ENCODE measurements around the gene MYL11. TPM values are rescaled to one million over a fixed set of nuclear protein-coding genes. Genes with fewer than 3 reads are reported as not detected.
"Not testable (repeated sequence)": the region's sequence is repeated elsewhere in the genome, so short reads cannot be mapped to it uniquely, and the experiment has no call there.

The MYL11 gene
- polyA plus RNA-seq, 10 donors = 4,606 to 8,402 (median 7,909) TPM

DNA sequence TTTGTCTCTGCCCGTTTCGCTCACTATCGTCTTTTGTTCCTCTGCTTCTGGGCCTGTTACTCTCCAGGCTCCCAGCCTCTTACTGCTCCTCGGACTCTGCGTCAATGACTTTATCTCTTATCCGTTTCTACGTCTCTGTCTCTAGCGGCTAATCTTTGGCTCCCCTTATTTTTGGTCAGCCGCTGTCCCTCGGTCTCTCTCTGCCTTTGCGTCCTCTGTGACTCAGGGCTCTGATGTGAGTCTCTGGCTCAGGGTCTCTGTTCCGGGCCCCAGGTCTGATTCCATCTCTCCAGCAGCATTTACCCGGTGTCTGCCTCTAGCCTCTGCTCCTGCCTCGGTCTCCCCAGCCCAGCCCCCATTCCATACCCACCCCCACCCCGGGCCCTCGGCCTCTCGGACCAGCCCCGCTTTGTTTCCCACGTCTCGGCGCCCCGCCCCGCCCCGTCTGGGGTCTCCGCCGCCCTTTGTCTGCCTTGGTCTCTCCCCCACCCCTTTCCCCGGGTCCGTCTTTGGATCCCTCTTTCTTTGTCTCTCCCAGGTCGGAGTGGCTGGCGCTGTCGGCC, 20.1 kb downstream of the MYL11 start:
- peak in 1 of 3 donors; percentile 78 for DNase-seq

DNA sequence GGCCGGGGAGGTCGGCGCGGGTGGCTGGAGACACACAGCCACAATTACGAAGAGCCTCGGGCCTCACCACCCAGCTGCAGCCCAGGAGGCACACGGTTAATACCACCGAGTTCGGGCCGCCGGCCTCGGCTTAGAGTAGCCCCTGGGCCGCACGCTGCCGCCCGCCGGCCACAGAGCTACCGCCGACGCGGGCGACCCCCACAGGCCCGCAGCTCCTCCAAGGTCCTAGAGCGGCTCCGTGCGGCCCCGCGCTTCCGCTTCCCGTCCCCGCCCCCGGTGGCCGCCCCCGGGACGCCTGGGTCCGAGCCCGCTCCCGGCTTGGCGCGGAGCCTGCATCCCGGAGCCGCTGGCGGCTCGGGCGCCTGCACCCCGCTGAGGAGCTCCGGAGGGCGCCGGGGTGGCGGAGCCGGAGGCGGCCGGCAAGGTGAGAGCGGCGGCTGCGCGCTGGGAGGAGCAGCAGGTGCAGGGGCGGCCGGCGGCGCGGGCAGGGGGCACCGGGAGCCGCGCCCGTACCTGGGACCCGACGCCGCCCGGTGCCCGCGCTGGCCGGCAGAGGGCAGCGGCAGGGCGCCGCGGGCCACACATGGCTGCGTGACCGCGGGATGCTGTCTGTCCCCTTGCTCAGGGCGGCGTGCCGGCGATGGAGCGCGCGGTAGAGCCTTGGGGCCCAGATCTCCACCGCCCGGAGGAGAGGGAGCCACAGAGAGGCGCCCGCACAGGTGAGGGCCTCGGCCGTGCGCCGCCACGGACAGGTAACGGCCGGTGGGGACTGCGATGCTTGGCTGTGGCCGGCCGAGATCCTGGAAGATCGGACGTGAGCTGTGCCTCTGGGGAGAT, 20.8 kb downstream of the MYL11 start, which contains the start of gene ZNF48:
Gene ZNF48, plus strand, starts transcription at position 266 of the 837 bp plus-strand sequence. Its CDS starts 375 bp downstream, at position 641.
- DNase-seq = peak; percentile 89 to 97 (median 93)

DNA sequence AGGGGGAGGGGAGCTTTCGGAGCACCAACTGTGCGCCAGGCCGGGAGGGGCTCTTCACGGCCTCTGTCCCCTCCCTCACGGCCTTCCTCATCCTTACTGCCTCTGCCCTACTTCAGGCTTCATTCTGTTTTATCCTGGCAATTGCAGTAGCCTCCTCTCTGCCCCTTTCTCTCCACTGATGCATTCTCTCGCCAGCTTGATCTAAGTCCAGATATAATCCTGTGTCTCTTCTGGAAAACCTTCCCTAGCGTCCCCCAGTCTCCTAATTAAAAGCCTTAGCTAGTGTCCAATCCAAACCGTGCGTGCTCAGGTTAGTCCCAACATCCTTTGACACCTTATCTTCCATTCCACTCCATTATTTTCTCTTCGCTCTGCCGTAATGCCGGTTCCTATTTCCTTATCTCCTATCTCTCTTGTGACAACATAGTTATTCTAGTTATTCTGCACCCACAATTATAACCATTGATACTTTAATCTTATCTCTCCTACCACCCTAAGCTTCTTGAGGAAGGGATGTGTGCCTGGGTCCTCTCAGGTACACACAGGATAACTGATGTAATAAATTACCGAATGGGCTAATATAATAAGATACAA, 21.5 kb downstream of the MYL11 start:
- DNase-seq = no peak

DNA sequence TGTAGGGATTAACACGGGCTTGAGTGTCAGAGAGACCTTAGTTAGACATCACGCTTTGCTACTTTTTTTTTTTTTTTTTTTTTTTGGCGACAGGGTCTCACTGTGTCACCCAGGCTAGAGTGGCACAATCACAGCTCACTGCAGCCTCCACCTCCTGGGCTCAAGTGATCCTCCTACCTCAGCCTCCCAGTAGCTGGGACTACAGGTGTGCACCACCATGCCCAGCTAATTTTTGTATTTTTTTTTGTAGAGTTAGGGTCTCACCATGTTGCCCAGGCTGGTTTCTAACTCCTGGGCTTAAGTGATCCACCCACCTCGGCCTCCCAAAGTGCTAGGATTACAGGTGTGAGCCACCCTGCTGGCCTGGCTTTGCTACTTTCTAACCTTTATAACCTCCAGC, 22.0 kb downstream of the MYL11 start:
- DNase-seq = not testable (repeated sequence)

DNA sequence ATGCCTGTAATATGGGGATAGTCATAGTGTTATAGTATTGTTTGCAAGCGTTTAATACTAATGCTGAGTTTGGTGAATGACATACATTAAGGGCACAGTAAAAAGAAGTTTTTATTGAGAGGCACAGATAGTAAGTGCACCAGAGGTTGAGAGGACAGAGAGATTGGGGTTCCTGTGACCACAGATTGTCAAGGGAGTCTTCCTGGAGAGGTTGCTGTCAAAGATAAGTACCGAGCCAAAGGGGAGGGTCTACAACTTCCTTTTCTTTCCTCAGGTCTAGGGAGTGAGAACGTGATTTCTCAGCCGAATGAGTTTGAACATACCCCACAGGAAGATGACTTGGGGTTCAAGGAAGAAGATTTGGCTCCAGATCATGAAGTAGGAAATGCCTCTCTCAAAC, 22.5 kb downstream of the MYL11 start:
- DNase-seq = no peak

- DNase-seq = no peak
Observed at GRCh38 chr16:30397776-30398660, 23.4 kb downstream of the MYL11 start.

DNA sequence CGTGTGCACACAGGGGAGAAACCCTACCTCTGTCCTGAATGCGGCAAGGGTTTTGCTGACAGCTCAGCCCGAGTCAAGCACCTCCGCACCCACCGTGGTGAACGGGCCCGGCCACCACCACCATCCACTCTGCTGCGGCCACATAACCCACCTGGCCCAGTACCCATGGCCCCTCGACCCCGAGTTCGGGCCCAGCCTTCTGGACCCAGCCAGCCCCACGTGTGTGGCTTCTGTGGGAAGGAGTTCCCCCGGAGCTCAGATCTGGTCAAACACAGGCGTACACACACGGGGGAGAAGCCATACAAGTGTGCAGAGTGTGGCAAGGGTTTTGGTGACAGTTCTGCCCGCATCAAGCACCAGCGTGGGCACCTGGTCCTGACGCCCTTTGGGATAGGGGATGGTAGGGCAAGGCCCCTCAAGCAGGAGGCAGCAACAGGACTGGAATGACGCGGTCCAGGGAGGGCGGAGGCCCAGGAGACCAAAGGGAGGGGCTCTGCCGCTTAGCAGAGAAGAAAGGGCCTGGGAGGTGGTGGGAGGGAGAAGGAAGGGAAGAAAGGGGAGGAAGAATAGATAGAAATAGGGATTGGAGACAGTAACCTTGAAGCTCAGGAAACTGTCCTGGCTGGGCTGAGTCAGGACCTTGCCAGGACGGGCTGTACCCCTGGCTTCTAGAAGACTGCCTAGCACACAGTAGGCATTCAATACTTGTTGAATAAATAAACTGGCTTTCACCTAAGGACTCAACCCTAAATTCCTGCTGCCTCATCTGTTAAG, 24.2 kb downstream of the MYL11 start:
- no peak for DNase-seq

DNA sequence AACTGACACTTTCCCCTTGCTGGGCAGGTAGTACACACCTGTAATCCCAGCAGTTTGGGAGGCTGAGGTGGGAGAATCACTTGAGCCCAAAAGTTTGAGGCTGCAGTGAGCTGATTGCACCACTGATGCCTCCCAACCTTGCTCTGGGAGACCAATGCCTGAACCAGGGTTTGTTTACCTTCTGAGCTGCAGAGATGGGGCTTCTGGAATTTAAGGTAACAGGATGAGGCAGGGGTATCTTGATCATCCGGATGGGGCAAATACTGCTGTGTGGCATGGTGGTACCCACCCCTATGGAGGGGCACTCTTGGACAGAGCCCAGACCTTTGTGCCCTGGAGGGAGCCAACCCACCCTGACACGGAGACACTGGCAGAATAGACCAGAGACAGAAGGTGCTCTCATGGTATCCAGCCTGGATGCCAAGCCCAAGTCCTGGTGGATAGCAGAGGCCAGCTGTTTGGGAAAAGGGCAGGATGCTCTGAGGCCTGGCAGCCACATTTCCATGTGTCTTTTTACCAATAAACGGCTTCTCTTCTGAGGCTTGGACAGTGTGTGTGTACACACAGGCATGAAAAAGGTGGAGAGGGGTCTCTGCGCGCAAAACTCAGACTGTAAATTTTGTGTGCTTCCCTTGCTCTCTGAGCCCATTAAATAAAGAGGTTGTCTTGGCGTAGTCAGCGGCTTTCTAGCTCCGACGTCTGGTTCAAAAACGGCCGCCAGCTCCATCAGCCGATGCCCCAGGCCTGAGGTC, 25.0 kb downstream of the MYL11 start:
- no peak for DNase-seq

DNA sequence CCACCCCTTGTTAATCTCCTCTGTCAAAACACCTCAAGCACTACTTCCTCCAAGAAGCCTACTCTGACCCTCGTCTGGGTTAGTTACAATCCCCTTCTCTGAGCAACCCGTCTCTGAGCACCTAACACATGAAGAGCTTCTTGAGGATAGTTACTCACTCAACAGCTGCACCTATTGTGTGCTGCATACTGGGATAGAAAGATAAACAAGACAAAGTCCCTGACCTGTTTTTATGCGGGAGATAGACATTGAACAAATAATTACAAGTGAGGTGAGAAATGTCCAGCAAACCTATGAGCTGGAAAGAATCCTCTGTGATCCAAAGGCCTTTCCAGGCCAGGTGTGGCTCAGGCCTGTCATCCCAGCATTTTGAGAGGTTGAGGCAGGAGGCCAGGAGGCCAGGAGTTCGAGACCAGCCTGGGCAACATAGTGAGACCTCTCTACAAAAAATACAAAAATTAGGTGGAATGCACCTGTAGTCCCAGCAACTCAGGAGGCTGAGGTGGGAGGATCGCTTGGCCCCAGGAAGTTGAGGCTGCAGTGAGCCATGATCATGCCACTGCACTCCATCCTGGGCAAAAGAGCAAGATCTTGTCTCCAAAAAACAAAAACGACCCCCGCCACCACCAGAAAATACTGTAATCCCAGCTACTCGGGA, 27.3 kb downstream of the MYL11 start:
- DNase-seq = no peak

- DNase-seq = no peak
Observed at GRCh38 chr16:30406795-30407101, 32.1 kb downstream of the MYL11 start.

GRCh38 chr16:30407102-30407803, 32.7 kb downstream of the MYL11 start, which contains the start of gene ZNF771:
ZNF771 (plus strand) TSS chr16:30407606; CDS start chr16:30408054, 448 bp downstream.
- peak; percentile 87 to 98 (median 94) for DNase-seq

GRCh38 chr16:30407804-30408534, 33.4 kb downstream of the MYL11 start:
- DNase-seq = peak in 1 of 3 donors; percentile 44

DNA sequence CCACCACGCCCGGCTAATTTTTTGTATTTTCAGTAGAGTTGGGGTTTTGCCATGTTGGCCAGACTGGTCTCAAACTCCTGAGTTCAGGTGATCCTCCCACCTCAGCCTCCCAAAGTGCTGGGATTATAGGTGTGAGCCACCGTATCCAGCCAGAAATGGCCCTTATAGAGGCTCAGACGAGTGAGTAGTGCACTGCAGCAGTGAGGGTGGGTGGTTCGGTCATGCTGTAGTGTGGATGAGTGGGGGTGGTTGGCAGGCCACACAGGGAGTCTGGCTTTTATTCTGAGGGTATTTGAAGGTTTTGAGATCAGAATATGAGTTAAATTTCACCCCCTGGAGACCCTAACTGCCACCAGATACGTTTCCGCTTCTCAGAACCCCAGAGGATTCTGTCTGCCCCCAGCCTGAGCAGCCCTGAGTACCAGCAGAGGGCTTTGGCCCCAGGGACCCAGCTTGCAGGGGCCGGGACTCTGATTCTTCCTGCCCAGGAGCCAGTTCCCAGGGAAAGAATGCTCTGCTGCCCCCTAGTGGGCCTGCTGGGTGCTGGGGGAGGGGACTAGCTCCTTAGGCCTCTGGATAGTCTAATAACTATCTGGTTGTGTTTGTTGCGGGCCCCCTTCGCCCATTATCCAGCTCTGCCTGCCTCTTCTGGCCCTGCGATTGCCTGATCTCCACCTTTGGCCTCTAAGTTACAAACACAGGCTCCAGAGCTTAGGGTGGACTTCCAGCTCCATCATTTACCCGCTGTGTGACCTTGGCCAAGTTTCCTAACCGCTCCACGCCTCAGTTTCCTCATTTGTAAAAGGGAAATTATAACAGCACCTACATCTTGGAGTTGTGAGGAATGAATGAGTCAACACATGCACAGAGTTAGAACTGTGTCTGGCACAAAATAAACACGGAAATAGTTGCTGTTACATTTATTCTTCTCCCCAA, 34.8 kb downstream of the MYL11 start:
- peak; percentile 84 to 94 (median 91) for DNase-seq

GRCh38 chr16:30413112-30413806, 38.7 kb downstream of the MYL11 start:
- DNase-seq = no peak

DNA sequence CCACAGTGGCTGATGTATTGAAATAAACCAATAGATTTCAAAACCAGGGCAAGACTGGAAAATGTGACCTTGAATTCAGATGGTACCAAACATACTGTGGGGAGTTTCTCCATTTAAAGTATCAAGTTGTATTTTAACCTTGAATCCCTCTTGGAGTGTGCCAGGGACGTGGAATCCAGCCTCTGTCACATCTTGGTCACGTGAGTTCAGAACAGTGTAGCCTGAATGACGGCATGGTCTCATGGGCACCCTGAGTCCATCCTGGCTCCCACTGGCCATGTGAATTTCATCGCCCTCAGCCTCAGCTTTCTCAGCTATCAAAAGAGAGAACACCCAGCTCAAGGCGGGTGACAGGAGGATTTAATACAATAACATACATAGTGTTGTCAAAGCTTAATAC, 39.6 kb downstream of the MYL11 start:
- no peak for DNase-seq

DNA sequence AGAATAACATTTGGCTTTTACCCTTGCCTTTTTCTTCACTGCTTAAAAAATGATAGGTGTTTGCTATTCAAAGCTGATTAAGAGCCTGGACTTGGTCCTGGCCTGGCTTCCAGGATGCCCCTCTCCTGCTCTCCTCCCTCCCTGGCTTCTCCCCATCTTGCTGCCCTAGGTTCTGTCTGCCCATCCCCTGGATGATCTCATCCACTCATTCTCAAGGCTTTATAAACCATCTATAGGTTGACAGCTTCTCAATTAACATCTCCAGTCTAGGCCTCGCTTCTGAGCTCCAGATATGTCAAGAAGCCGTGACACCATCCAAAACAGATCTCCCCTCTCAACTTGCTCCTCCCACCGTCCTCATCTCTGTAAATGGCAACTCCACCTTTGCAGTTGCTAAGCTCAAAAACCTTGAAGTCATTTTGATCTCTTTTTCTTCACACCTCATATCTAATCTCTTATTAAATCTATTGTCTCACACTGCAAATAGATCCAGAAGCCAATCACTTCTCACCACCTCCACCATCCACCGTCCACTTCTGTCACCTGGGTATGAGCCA, 41.5 kb downstream of the MYL11 start:
- DNase-seq = no peak

Data from muscle of back (tissue), 11 donors.